D341Med (cell line): ENCODE measurements around the gene BDH1.
"Not testable (repeated sequence)": the region's sequence is repeated elsewhere in the genome, so short reads cannot be mapped to it uniquely, and the experiment has no call there.

Experiments used
- DNase-seq: peaks from one replicate; pipeline ENCODE4 v3.0.0; 2012; ENCODE audit warnings: low spot score

Gene BDH1

DNA sequence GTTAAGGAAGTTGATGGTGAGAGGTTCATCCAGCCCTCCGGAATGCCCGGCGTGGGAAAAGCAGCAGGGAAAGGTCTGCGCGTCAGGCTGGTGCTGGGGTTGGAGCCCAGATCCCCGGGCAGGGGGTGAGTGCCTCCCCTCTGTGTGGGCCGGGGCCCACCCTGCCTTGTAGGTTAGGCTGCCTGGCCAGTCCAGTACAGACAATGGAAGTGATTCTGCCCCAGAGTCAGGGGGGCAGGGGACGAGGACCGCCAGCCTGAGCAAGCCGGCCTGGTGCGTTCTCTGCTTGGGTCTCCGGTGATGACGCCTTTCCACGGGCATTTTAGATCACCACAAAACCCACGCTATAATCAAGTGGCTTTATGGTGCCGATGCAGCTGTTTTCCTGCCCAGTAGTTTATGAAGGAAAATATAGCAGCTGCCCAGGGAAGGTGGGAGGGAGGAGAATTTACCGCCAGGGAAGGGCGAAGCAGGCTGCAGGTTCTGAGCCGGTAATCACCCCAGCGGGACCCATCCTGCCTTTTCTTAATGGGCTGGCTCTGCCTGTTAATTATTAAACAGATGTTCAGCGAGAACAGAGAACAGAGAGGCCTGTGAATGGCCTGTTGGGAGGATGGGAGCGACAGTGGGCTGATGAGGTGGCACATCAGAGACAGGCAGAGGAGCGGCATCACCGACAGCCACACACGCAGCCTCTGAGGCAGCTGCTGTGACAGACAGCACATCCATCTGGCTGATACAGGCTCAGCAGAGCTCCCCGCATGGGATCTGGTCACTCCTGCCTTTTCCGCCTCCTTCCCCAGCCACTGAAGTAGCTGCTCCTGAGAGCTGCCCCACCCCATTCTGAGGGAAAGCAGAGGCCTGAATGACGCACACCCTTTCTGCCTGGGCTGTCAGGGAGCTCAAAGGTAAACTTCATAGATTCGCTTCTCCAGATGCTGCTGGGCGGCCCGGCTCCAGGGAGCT is 35.2 kb downstream of the BDH1 start:
- peak; percentile 85 for DNase-seq

GRCh38 chr3:197519801-197520211 is 36.0 kb downstream of the BDH1 start:
- no peak for DNase-seq

DNA sequence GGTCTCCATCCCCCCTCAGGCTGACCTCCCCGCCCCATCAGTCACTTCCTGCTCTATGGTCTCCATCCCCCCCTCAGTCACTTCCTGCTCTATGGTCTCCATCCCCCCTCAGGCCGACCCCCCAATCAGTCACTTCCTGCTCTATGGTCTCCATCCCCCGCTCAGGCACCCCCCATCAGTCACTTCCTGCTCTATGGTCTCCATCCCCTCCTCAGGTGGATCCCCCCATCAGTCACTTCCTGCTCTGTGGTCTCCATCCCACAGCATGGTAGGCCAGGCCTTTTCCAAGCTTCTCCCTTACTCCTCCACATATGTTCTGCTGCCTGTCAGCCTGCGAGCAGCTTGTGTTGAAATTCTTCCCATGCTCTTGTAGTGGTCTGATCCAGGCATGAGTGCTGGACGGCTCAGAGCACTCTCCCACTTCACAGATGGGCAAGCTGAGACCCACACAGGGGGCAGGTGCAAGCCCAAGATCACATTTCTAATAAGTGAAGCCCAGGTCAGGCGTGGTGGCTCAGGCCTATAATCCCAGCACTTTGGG is 36.8 kb downstream of the BDH1 start:
- DNase-seq, result no peak

DNA sequence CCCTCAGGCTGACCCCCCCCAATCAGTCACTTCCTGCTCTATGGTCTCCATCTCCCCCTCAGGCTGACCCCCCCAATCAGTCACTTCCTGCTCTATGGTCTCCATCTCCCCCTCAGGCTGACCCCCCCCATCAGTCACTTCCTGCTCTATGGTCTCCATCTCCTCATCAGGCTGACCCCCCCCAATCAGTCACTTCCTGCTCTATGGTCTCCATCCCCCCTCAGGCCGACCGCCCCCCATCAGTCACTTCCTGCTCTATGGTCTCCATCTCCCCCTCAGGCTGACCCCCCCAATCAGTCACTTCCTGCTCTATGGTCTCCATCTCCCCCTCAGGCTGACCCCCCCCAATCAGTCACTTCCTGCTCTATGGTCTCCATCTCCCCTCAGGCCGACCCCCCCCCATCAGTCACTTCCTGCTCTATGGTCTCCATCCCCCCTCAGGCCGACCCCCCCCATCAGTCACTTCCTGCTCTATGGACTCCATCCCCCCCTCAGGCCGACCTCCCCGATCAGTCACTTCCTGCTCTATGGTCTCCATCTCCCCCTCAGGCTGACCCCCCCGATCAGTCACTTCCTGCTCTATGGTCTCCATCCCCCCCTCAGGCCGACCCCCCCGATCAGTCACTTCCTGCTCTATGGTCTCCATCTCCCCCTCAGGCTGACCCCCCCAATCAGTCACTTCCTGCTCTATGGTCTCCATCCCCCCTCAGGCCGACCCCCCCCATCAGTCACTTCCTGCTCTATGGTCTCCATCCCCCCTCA is 37.7 kb downstream of the BDH1 start:
- DNase-seq, result not testable (repeated sequence)

DNA sequence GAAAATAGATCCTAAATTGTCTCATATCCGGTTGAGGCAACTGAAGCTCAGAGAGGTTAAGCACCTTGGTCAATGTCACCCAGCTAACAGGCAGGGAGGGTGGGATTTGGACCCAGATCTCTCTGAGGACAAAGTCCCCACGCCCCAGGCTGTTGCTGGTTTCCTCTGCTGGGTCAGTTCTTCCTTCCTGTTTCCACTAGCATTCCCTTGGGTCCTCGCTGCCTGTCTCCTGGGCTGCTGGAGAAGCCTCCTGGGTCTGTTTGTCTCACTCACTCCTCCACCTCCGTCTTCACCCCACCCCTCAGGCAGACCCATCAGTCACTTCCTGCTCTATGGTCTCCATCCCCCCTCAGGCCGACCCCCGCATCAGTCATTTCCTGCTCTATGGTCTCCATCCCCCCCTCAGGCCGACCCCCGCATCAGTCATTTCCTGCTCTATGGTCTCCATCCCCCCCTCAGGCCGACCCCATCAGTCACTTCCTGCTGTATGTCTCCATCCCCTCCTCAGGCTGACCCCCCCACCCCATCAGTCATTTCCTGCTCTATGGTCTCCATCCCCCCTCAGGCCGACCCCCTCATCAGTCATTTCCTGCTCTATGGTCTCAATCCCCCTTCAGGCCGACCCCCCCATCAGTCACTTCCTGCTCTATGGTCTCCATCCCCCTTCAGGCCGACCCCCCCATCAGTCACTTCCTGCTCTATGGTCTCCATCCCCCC is 38.7 kb downstream of the BDH1 start:
- DNase-seq, result not testable (repeated sequence)

DNA sequence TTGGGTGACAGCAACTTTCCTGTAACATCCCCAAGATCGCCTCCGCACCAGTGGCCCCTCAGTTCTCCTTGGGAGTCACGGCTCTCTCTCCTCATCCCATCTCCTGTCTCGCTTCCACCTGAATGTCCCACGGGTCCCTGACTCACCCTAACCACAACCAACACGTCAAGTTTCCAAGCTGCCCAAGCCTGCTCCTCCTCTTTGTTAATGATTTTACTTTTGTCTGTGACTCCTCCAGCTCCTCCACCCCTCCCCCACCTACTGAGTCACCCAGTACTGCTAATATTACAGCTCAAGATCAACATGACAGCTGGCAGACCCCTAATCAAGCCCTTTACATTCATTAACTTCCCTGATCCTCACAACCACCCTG is 39.3 kb downstream of the BDH1 start:
- DNase-seq, result no peak

GRCh38 chr3:197514786-197515355 is 40.9 kb downstream of the BDH1 start:
- DNase-seq, result no peak

DNA sequence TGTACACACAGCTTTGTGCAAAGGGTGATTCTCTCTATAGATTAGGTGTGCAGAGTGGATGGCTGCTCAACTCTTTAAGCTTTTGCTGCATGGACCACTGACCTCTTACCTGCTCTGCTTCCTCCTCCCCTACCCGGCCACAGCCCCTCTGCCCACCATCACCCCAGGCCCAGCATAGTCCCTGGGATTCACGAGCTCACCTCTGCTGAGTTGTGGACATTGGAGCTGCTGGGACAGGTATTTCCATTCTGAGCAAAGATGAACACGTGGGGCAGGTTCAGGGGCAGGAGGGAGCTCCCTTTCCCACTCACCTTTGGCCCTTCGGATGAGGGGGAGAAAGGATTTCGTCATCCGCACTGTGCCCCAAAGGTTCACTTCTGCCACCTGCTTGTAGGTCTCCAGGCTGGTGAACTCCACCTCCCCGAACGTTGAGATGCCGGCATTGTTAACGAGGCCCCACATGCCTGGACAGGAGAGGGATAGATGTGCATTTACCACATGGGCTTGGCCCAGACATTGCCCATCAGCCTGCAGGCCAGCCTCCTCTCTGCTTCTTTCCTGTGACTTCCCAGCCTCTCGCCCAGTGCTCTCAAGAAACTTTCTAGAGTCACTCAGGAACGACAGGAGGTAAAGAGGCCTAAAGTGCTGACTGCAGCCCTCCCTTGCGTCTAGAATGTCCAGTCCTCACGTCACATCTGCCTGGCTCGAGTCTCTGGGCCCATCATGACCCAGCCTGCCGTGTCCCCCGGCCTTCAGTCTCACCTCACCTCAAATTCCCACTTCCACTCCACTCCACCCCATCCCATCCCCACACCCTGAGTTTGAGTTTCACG is 41.6 kb downstream of the BDH1 start:
- DNase-seq, result no peak

GRCh38 chr3:197512691-197513571 is 42.8 kb downstream of the BDH1 start:
- no peak for DNase-seq

- DNase-seq, result no peak
Measured at GRCh38 chr3:197511853-197512635, 43.7 kb downstream of the BDH1 start.

DNA sequence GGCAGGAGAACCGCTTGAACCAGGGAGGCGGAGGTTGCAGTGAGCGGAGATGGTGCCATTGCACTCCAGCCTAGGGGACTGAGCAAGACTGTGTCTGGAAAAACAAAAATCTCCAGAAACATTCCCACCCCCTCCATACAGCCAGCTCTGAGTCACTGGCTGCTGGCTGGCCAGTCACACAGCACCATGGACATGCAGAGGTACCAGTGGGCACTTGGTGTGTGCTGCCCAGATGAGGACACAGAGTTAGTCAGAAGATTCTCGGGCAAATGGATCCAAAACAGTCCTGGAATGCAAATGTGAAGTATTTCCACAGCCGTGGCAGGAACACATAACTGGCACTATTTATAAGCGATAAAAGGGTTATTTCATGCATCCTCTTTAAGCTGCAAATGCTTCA is 44.6 kb downstream of the BDH1 start:
- no peak for DNase-seq

DNA sequence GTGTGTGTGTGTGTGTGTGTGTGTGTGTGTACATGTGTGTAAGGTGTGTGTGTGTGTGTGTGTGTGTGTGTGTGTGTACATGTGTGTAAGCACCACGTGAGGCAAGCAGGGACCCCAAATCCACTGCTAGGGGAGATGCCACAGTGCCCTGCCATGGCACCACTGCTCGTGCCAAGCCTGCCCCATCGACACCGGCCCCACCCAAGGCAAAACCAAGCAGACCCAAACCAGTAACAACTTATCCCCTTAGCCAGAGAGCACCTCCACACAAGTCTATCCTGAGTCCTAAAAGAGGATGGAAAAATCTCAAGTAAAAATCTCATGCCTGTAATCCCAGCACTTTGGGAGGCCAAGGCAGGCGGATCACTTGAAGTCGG is 45.1 kb downstream of the BDH1 start:
- DNase-seq, result no peak

DNA sequence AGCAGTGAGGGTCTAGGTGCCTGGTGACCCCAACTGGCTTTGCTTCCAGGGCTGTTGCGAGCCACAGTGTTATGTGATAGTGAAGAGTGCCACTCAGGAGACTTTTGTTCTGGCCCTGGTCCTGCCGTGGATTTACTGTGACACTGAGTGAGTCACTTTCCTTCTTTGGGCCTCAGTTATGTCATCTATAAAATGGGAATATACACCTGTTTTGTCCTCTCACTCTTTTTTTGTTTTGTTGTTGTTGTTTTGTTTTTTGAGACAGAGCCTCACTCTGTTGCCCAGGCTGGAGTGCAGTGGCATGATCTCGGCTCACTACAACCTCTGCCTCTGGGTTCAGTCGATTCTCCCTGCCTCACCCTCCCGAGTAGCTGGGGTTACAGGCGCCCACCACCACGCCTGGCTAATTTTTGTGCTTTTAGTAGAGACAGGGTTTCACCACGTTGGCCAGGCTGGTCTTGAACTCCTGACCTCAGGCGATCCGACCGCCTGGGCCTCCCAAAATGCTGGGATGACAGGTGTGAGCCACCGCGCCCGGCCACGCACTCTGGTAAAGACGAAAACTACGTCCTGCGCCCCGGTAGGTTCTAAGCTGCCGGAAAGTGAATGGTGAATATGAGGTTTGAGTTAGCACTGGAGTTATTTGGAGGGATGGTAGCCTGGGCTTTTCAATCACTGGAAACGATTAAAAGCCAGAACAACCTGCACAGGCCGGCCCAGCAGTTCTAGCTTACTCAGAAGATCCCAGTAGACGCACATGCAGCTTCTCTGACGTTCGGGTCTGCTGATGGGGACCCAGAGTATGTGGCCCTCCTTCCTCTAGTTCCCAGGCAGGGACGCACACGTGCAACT is 46.6 kb downstream of the BDH1 start:
- no peak for DNase-seq

DNA sequence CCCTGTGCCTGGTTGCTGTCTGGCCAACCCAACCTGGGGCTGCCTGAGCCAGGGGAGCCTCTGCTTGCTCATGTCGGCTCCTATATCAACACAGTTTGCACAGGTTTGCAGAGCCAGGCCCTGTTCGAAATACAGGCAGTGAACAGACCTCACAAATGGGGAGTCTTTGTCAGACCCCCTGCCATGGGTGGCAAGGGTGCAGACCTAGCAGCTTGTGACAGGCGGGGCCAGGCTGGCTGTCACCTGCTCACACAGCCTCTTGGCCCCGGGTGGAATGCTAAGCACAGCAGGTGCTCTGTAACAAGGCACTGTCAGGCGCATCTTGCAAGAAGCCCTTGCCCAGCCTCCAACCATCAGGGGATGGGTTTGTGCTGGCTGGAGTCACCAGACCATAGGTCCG is 47.3 kb downstream of the BDH1 start:
- DNase-seq, result no peak

- DNase-seq, result no peak
Measured at GRCh38 chr3:197508051-197508451, 47.7 kb downstream of the BDH1 start.

- no peak for DNase-seq
Measured at GRCh38 chr3:197507541-197507940, 48.2 kb downstream of the BDH1 start.

DNA sequence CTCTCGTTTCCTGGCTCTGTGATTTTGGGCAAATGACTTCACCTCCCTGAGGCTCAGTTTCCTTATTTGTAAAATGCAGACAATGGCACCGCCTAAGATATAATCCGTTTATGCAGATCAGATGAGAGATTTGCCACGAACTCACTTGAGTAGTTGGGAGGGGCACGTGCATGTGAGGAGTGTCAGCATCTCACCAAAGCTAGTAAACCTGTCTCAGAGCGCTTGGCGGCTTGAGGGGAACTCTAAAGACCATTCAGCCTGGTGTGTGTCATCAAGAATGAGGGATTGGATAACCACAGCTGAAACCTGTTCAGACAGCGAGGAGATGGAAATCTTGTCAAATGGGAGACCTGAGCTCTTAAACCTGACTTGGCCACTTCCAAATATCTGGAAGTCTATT is 48.7 kb downstream of the BDH1 start:
- DNase-seq, result no peak
